Esophagus squamous epithelium (tissue), 4 donors: ENCODE results near the gene LIMCH1.

Experiments
- CTCF ChIP-seq, 6 experiments: fragments of 450-650 bp in 4 of 6; fragments of 200-600 bp in 2 of 6; sonication (generic) in 2 of 6; IDR thresholded peaks; one replicate each; pipeline ENCODE4 v1.5.1; 2016 to 2019; ENCODE audit warnings: antibody characterized with exemption in 6 of 6, mild to moderate bottlenecking in 4 of 6, moderate library complexity in 4 of 6
- POLR2A ChIP-seq, 4 donors: fragments of 450-650 bp; IDR thresholded peaks; one replicate each; pipeline ENCODE4 v1.6.1; 2017; ENCODE audit warnings: antibody characterized with exemption in 4 of 4, mild to moderate bottlenecking in 4 of 4, moderate library complexity in 3 of 4

DNA sequence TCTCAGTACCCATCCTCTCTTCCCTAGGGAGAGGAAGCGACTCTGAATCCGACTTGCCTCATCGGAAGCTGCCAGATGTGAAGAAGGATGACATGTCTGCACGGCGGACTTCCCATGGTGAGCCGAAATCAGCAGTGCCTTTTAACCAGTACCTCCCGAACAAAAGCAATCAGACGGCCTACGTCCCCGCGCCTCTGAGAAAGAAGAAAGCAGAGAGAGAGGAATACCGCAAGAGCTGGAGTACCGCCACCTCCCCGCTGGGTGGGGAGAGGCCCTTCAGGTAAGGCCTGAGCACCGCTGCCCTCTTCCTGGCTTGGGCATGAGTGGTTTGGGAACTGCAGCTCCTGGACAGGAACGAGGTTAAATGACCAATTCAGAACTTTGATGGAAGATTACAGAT, 81.2 kb downstream of the LIMCH1 start:
- TF ChIP-seq CTCF (IDR thresholded peaks at IDR 0.05) (no peak), POLR2A (IDR thresholded peaks at IDR 0.05) (no peak)
